ENCODE results near the gene C19orf73.

The C19orf73 gene

GRCh38 chr19:49118565-49119410 lies at the start of gene C19orf73:
Gene C19orf73, minus strand, starts transcription at chr19:49119143. Its CDS starts 121 bp downstream, at chr19:49119022.
- peaks cover 8% of the 10 kb centered on the region for H3K4me1 ChIP-seq
- H3K36me3 ChIP-seq (replicated peaks), result no peaks in the 10 kb centered on the region
- H3K9me3 ChIP-seq, result no peaks in the 10 kb centered on the region
- peak within 1 kb of the TSS; percentile 78 for H3K4me3 ChIP-seq
- H3K27me3 ChIP-seq (ENCODE audit: low read depth), result no peaks in the 10 kb centered on the region
- in situ Hi-C loops (cut with MboI; ENCODE audit: low sequenced_read_pairs), result no loop called here
- DNase-seq (ENCODE audit: low spot score in 2 of 2), result peak; percentile 92 to 96

DNA sequence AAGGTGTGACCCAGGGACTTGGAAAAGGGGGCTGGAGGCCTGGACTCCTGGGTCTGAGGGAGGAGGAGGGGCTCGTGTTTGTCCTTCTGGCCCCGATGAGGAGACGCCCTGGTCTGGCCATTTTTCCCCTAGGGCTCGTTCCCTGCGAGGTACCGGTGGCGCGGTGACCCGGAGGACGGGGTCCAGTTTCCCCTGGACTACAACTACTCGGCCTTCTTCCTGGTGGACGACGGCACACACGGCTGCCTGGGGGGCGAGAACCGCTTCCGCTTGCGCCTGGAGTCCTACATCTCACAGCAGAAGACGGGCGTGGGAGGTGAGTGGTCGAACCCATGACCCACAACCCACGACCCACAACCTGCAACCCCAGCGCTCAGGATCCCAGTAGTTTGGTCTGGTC lies 49.5 kb upstream of the C19orf73 start:
- Histone ChIP-seq H3K36me3 (replicated peaks) (peaks cover 30% of the 10 kb centered on the region), H3K4me1 (no peaks in the 10 kb centered on the region), H3K9me3 (no peaks in the 10 kb centered on the region), H3K27me3 (ENCODE audit: low read depth) (no peaks in the 10 kb centered on the region), H3K4me3 (no peak overlapping the region)
- in situ Hi-C loops (cut with MboI; ENCODE audit: low sequenced_read_pairs), result no loop called here
- no peak for DNase-seq (ENCODE audit: low spot score in 2 of 2)

DNA sequence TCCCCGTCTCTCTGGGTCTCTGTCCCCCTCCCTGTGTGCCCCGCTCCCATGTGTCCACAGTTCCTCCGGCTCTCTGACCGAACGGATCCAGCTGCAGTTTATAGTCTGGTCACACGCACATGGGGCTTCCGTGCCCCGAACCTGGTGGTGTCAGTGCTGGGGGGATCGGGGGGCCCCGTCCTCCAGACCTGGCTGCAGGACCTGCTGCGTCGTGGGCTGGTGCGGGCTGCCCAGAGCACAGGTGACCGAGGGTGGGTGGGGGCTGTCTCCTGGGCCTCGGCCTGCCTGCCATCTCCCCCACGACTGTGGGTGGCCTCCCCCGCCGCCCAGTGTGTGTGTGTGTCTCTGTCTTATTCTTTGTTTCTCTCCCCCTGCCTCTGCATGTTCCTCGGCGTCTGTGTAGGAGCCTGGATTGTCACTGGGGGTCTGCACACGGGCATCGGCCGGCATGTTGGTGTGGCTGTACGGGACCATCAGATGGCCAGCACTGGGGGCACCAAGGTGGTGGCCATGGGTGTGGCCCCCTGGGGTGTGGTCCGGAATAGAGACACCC lies 49.0 kb upstream of the C19orf73 start:
- DNase-seq (ENCODE audit: low spot score in 2 of 2), result no peak
- no peak overlapping the region for H3K4me3 ChIP-seq

DNA sequence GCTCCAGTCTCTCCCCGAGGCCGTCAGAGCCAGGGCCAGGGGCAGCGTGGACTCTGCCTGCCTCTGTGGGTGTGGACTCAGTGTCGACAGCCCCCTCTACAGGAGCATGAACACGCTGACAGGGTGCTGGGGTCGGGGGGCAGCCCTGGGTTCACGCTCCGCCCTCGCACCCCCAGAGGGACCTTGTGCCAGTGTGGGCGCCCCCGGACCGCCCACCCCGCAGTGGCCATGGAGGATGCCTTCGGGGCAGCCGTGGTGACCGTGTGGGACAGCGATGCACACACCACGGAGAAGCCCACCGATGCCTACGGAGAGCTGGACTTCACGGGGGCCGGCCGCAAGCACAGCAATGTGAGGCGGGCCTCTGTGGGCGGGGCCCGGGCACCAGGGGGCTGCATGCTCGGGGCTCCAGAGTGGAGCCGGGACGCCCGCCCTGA lies 46.9 kb upstream of the C19orf73 start:
- Histone ChIP-seq H3K4me3 (no peak overlapping the region), H3K9me3 (no peaks in the 10 kb centered on the region), H3K36me3 (replicated peaks) (peaks cover 16% of the 10 kb centered on the region), H3K27me3 (ENCODE audit: low read depth) (no peaks in the 10 kb centered on the region), H3K4me1 (no peaks in the 10 kb centered on the region)
- no peak for DNase-seq (ENCODE audit: low spot score in 2 of 2)
- in situ Hi-C loops (cut with MboI; ENCODE audit: low sequenced_read_pairs), result no loop called here

More for the DNA sequence above, 49.0 kb upstream of the C19orf73 start:
- Histone ChIP-seq H3K36me3 (replicated peaks) (peaks cover 28% of the 10 kb centered on the region), H3K9me3 (no peaks in the 10 kb centered on the region), H3K4me1 (no peaks in the 10 kb centered on the region), H3K27me3 (ENCODE audit: low read depth) (no peaks in the 10 kb centered on the region)
- in situ Hi-C loops (cut with MboI; ENCODE audit: low sequenced_read_pairs), result no loop called here

GRCh38 chr19:49165111-49165750 lies 46.3 kb upstream of the C19orf73 start:
- peaks cover 12% of the 10 kb centered on the region; the same call in 1 of the 2 replicates for H3K36me3 ChIP-seq (replicated peaks)
- in situ Hi-C loops (cut with MboI; ENCODE audit: low sequenced_read_pairs), result no loop called here
- DNase-seq (ENCODE audit: low spot score in 2 of 2), result no peak
- H3K4me3 ChIP-seq, result no peak overlapping the region
- no peaks in the 10 kb centered on the region for H3K27me3 ChIP-seq (ENCODE audit: low read depth)
- no peaks in the 10 kb centered on the region for H3K4me1 ChIP-seq
- H3K9me3 ChIP-seq, result no peaks in the 10 kb centered on the region

DNA sequence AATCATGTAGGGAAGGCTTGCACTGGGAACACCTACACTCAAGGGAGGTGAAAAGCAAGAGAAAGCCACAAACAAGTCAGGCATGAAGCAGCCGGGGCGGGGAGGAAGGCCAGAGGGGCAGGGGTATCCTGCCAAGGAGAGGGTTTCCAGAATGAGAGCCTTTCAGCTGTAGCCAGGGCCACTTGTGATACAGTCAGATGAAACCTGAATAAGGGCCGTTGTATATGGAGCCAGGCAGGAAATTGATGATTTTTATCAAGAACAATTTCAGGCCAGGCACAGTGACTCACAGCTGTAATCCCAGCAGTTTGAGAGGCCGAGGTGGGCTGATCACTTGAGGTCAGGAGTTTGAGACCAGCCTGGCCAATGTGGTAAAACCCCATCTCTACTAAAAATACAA lies 43.0 kb upstream of the C19orf73 start:
- Histone ChIP-seq H3K4me3 (no peak overlapping the region), H3K9me3 (no peaks in the 10 kb centered on the region), H3K36me3 (replicated peaks) (no peaks in the 10 kb centered on the region), H3K4me1 (peaks cover 5% of the 10 kb centered on the region), H3K27me3 (ENCODE audit: low read depth) (no peaks in the 10 kb centered on the region)
- in situ Hi-C loops (cut with MboI; ENCODE audit: low sequenced_read_pairs), result no loop called here
- no peak for DNase-seq (ENCODE audit: low spot score in 2 of 2)

DNA sequence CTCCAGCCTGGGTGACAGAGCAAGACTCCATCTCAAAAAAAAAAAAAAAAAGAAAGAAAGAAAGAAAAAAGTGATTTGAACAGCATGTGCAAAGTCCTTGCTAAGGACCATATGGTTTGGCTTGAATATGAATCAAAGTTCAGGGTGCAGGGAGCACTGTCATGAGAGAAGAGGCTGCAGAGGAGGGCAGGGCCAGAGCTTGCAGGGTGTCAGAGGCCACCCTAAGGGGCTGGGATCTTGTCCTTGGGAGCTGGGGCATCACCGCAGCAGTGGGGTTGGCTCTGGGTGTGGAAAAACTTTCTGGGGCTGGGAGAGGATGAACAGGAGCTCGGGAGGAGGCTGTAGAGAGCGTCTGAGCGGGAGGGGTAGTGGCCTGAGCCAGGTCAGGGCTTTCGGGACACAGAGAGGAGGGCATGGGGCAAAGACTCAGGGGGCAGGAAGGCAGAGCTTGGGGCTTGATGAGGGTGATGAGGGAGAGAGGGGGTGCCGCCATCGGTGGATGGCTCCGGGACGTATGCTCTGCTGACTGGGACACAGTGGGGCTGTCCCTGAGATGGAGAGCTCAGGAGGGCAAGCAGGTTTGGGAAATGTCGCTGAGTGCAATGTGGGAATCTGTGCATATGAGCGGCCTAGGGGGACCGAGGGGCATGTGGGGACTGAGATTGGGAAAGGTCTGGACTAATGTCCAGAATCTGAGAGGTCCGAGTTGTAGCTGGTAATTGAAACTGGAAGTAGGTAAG lies 41.7 kb upstream of the C19orf73 start:
- Histone ChIP-seq H3K27me3 (ENCODE audit: low read depth) (no peaks in the 10 kb centered on the region), H3K4me1 (peaks cover 5% of the 10 kb centered on the region), H3K36me3 (replicated peaks) (no peaks in the 10 kb centered on the region), H3K4me3 (no peak overlapping the region), H3K9me3 (no peaks in the 10 kb centered on the region)
- in situ Hi-C loops (cut with MboI; ENCODE audit: low sequenced_read_pairs), result no loop called here
- no peak for DNase-seq (ENCODE audit: low spot score in 2 of 2)

DNA sequence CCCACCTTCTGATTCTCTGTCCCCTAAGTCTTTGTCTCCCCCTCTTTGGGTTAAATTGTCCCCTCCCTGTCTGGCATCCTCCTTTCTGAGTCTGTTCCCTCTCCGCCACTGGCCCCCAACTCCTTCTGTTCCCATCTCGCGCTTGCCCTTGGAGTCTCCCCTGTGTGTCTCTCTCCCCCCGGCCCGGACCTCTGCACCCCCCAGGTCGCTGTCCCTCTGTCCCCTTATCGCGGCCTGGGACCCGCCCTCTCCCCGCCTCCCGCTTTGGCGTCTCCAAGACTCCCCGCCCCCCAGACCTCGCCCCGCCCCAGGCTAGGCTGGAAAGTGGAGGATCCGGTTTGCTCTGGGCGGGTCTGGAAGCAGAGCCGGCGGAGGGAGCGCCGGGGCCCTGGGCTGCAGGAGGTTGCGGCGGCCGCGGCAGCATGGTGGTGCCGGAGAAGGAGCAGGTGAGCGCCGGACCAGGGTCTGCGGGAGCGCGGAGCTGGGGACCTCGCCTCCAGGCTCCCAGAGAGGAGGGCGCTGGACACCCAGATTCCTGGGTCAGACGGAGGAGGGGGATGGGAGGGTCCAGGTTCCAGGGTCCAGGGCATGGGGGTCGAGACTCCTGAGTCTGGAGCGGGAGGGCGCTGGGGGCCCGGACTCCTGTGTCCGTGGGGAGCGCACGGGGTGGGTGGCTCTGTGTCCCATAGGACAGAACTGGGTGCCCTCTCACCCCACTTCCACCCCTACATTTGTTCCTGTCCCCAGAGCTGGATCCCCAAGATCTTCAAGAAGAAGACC lies 38.7 kb upstream of the C19orf73 start, which contains the start of gene TRPM4:
TRPM4 (plus strand) TSS at position 348 of the 780 bp plus-strand sequence; CDS start at position 423, 75 bp downstream.
- peak within 1 kb of the TSS; percentile 55 for H3K4me3 ChIP-seq
- no peaks in the 10 kb centered on the region for H3K9me3 ChIP-seq
- peak; percentile 82 to 97 for DNase-seq (ENCODE audit: low spot score in 2 of 2)
- H3K27me3 ChIP-seq (ENCODE audit: low read depth), result no peaks in the 10 kb centered on the region
- peaks cover 5% of the 10 kb centered on the region for H3K4me1 ChIP-seq
- in situ Hi-C loops (cut with MboI; ENCODE audit: low sequenced_read_pairs), result no loop called here
- no peaks in the 10 kb centered on the region for H3K36me3 ChIP-seq (replicated peaks)

GRCh38 chr19:49155820-49156346 lies 36.9 kb upstream of the C19orf73 start:
- H3K27me3 ChIP-seq (ENCODE audit: low read depth), result no peaks in the 10 kb centered on the region
- H3K9me3 ChIP-seq, result no peaks in the 10 kb centered on the region
- in situ Hi-C loops (cut with MboI; ENCODE audit: low sequenced_read_pairs), result no loop called here
- H3K4me3 ChIP-seq, result no peak overlapping the region
- no peaks in the 10 kb centered on the region for H3K36me3 ChIP-seq (replicated peaks)
- no peak for DNase-seq (ENCODE audit: low spot score in 2 of 2)
- peaks cover 11% of the 10 kb centered on the region for H3K4me1 ChIP-seq

DNA sequence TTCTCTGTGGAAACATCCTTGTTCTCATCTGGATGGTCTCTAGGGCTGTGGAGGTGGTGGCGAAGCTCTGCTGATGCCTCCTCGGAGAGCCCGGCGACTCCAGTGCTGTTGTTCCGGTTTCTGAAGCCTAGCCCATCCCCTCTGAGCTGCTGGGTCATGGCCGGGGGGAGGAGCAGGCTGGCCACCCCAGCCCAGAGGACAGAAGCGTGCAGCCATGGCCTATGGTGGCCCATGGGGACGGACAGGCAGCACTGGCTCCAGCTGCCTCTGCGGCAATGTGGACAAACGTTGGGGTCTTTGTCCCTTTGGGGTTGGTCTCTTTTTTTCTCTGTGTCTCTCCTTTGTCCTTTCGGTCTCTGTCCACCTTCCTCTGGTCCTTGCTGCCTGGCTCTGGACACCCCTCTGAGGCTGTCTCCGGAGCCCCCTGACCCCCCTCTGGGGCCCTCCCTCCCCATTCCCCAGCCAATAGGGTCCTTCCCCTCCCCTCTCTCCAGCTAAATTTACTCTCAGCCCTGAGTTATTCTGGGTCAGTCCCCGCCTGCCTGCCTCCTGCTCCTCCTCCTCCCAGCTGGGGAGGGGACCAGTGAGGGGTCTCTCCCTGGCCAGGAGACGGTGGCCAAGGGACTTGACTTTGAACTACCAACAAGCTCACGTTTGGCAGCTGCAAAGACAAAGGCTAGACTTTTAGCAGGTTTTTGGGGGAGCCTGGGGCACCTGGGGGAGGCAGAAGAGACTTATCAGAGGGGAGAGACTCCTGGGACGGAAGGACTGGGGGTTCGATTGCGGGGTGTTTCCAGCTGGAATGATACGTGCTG lies 36.3 kb upstream of the C19orf73 start, which contains the start of gene HRC:
HRC (minus strand) TSS at position 392 of the 815 bp plus-strand sequence; CDS start at position 233, 159 bp downstream.
- peaks cover 11% of the 10 kb centered on the region for H3K4me1 ChIP-seq
- no peak within 1 kb of the TSS for H3K4me3 ChIP-seq
- no peaks in the 10 kb centered on the region for H3K27me3 ChIP-seq (ENCODE audit: low read depth)
- no peak for DNase-seq (ENCODE audit: low spot score in 2 of 2)
- H3K36me3 ChIP-seq (replicated peaks), result no peaks in the 10 kb centered on the region
- H3K9me3 ChIP-seq, result no peaks in the 10 kb centered on the region
- in situ Hi-C loops (cut with MboI; ENCODE audit: low sequenced_read_pairs), result no loop called here

DNA sequence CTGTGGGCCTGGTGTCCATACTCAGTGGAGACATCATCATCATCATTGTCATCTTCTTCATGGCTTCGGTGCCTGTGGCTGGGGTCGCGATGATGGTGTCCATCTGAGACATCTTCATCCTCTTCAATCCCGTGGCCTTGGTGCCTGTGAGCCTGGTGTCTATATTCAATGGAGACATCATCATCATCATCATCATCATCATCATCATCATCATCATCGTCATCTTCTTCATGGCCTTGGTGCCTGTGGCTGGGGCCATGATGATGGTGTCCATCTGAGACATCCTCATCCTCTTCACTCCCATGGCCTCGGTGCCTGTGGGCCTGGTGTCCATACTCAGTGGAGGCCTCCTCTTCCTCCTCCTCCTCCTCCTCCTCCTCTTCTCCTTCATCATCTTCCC lies 35.3 kb upstream of the C19orf73 start:
- in situ Hi-C loops (cut with MboI; ENCODE audit: low sequenced_read_pairs), result no loop called here
- H3K36me3 ChIP-seq (replicated peaks), result no peaks in the 10 kb centered on the region
- no peak overlapping the region for H3K4me3 ChIP-seq
- peaks cover 11% of the 10 kb centered on the region for H3K4me1 ChIP-seq
- no peaks in the 10 kb centered on the region for H3K9me3 ChIP-seq
- H3K27me3 ChIP-seq (ENCODE audit: low read depth), result no peaks in the 10 kb centered on the region
- no peak for DNase-seq (ENCODE audit: low spot score in 2 of 2)

GRCh38 chr19:49153167-49153809 lies 34.3 kb upstream of the C19orf73 start:
- H3K4me3 ChIP-seq, result no peak overlapping the region
- H3K27me3 ChIP-seq (ENCODE audit: low read depth), result no peaks in the 10 kb centered on the region
- DNase-seq (ENCODE audit: low spot score in 2 of 2), result no peak
- in situ Hi-C loops (cut with MboI; ENCODE audit: low sequenced_read_pairs), result no loop called here
- no peaks in the 10 kb centered on the region for H3K9me3 ChIP-seq
- H3K4me1 ChIP-seq, result peaks cover 15% of the 10 kb centered on the region
- H3K36me3 ChIP-seq (replicated peaks), result no peaks in the 10 kb centered on the region
